ENCODE measurements around the gene GNA14. TPM values are rescaled to one million over a fixed set of nuclear protein-coding genes. Genes with fewer than 3 reads are reported as not detected.
"Not testable (repeated sequence)": the region's sequence is repeated elsewhere in the genome, so short reads cannot be mapped to it uniquely, and the experiment has no call there.

The GNA14 gene
- total RNA-seq, 1 experiment from 2014 or later = 0.06 TPM

GRCh38 chr9:77643871-77644270 is 4.3 kb downstream of the GNA14 start:
- no peak for DNase-seq (ENCODE audit: low spot score)

GRCh38 chr9:77640741-77641580 is 7.2 kb downstream of the GNA14 start:
- no peak for DNase-seq (ENCODE audit: low spot score)

GRCh38 chr9:77632652-77633051 is 15.5 kb downstream of the GNA14 start:
- DNase-seq (ENCODE audit: low spot score) = no peak

GRCh38 chr9:77628864-77629263 is 19.3 kb downstream of the GNA14 start:
- not testable (repeated sequence) for DNase-seq (ENCODE audit: low spot score)

- no peak for DNase-seq (ENCODE audit: low spot score)
Observed at GRCh38 chr9:77616191-77616590, 31.9 kb downstream of the GNA14 start.

GRCh38 chr9:77614645-77615044 is 33.5 kb downstream of the GNA14 start:
- DNase-seq (ENCODE audit: low spot score) = no peak

DNA sequence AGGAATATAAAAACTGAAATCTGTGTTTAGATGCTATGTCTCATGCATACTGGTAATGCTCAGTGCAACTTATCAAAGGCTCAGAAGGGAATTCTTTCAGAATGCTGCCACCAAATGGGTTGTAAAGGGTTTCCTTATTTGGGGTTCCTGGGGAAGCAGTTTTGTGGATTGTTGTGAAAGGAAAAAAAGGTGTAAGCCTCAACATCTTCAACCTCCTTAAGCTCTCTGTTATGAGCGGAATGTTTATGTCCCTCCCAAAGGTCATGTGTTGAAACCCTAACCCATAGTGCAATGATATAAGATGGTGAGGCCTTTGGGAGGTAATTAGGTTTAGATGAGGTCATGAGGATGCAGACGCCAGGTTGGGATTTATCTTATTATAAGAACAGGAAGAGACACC is 41.6 kb downstream of the GNA14 start:
- no peak for DNase-seq (ENCODE audit: low spot score)

DNA sequence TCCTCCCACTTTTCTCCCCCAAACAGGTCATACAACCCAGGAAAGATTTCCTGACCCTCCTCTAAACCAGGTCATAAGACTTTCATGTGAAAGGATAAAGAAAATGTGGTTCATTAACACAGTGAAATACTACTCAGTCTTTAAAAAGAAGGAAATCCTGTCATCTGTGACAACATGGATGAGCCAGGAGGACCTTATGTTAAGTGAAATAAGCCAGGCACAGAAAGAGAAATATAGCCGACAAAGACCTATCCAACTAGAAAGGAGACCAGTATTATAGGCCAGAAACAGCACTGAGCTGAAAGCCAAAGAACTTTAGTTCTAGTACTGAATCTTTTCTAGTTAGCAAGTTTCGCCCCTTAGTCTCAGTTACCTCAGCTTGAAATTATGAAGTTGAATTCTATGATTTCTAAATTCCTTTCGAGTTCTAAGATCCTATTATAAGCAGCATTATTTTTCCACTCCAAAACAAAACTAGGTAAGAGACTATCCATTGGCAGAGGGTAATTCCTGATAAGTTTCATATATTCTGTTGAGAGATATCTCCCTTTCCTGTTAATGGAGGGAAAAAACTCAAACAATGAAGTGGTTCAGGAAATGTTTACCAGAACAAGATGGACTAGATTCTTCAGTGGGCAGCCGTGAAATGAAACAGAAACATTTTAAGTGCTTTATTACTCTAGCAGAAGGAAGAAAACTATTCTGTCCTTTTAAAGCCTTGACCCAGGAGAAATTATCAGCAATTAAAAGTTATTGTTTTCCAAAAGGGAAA is 42.5 kb downstream of the GNA14 start:
- no peak for DNase-seq (ENCODE audit: low spot score)

DNA sequence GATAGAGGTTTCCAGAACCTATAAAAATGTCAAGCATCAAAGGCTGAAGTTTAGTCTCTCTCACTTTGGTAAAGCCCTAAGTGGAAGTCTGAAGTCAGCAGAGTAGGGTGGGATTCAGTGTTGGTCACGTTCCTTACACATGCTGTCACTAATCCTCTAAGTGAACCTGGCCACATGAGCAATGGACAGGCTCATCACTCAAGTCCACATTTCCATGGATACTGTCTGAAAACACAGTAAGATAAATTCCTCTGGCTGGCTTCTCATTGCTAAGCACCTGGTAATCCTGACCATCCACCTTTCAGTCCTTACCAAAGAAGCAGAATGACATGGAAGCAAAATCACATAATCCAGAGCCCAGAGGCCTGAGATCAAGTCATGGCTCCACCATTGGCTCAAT is 43.8 kb downstream of the GNA14 start:
- no peak for DNase-seq (ENCODE audit: low spot score)

- DNase-seq (ENCODE audit: low spot score) = no peak
Observed at GRCh38 chr9:77602852-77603251, 45.3 kb downstream of the GNA14 start.

GRCh38 chr9:77601476-77602099 is 46.5 kb downstream of the GNA14 start:
- no peak for DNase-seq (ENCODE audit: low spot score)

DNA sequence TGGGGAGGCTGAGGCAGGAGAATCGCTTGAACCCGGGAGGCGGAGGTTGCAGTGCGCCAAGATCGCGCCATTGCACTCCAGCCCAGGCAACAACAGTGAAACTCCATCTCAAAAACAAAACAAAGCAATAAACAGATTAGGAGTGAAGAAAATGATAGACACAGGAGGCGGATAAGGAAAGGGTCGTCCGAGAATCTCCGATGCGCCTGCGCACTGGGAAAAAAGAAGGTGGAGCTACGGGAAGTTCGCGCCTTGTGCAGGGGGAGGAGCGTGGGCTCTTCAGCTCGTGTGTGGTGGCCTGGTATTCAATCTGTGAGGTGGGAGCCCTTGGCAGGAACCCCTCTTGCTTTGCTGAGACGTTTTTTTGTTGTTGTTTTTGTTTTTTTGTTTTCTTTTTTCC is 47.3 kb downstream of the GNA14 start:
- DNase-seq (ENCODE audit: low spot score) = no peak

DNA sequence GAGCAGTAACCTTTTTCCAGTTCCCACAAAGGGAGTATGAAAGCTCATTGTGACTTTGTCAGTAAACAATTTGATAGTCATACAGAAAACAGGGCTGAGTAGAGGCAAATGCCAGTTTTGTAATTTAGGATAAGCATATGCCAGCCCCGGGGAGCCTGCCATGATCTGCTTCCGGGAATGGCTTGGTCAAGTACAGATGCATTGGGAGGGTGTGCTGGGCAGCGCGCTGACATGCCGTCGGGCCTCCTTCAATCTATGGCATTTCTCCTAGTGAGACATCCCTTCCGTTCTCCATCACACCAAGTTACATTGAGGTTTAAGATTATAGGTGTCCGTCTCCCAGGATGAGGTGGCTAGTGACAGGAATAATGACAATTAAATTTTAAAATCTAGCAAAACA is 48.6 kb downstream of the GNA14 start:
- DNase-seq (ENCODE audit: low spot score) = no peak

DNA sequence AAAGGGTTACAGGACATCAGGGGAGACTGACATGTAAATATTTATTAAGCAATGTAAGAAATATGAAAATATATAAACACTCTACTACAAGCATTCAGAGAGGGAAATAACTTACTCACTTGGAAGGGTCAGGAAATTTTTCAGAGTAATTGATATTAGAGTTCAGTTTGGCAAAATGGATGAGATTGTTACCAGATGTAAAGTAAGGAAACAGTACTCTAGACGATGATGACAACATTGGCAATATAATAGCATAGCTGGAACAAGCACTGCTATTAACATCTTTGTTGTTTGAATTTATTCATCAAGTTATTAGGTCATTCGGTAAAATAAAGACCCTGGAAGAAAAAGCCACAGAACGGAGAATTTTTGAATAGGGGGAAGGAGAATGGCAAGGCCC is 49.1 kb downstream of the GNA14 start:
- DNase-seq (ENCODE audit: low spot score) = no peak

DNA sequence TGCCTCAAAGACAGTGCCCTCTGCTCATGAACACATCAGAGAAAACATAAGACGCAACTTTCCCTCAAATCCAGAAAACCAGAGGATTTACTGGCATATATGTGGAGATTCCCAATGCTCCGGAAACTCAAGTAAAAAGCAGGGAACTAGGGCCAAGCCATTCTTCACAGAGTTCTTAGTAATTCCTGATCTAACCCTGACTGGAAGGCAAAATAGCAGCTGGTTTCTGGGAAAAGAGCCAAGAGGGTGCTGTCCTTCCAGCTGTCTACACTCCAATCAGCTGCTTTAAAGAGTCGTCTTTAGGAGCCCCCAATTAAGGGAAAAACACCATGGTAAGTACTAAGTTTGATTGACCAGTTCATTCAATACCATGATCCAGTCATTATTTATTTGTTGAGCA is 49.6 kb downstream of the GNA14 start:
- peak; percentile 14 for DNase-seq (ENCODE audit: low spot score)

- no peak for DNase-seq (ENCODE audit: low spot score)
Observed at GRCh38 chr9:77597057-77597456, 51.1 kb downstream of the GNA14 start.

- DNase-seq (ENCODE audit: low spot score) = no peak
Observed at GRCh38 chr9:77595426-77596095, 52.6 kb downstream of the GNA14 start.

- no peak for DNase-seq (ENCODE audit: low spot score)
Observed at GRCh38 chr9:77594963-77595362, 53.2 kb downstream of the GNA14 start.

DNA sequence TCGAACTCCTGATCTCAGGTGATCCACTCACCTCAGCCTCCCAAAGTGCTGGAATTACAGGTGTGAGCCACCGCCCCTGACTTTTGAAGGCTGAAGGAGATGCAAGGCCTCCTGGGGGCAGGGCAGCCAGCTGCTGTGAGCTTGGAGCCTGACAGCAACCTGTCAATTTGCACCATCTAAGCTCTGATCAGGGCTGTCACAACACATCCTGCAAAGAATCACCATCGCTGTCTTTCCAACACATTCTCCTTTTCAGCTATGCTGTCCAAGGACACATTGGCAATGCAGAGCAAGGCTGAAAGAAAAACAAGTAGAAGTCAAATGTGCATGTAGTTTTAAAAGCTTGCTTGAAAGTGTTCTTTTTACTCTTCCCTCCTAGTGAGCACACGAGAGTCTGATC is 54.6 kb downstream of the GNA14 start:
- no peak for DNase-seq (ENCODE audit: low spot score)

DNA sequence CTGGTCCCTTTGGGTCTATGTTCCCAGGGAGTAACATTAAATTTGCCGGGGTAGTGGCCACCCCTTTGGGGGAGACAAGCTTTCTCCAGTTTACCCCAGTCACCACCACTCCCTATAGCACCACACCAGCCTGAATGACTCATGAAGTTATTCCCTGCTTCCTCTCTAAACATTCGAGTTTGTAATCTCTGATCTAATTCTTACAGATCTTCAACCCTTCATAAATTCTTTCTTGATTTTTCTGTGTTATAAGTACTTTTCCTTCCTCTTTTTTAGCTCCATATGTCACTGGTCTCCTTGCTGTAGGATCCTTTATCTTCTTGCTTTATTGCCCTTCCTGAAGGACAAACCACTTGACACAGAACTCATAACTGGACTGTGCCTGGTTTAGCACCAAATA is 55.6 kb downstream of the GNA14 start:
- DNase-seq (ENCODE audit: low spot score) = no peak

GRCh38 chr9:77589046-77589795 is 58.9 kb downstream of the GNA14 start:
- DNase-seq (ENCODE audit: low spot score) = no peak
